Cardiac septum (tissue), 1 donor: ENCODE measurements around the gene LAGE3. TPM values are rescaled to one million over a fixed set of nuclear protein-coding genes. Genes with fewer than 3 reads are reported as not detected.

ENCODE experiments used
- DNase-seq: peaks from one replicate; pipeline ENCODE4 v3.0.0-alpha.2; 2020; ENCODE audit warnings: low spot score
- intact Hi-C: fragments of 100-400 bp; cut with DNase I; formaldehyde crosslinking; loops from one replicate; pipeline ENCODE4 v1.14.0; 2022
- total RNA-seq: library from RNA; stranded (reverse); fragmentation: NEBNext Ultra II Directional; extraction: Animal tissue kit (Norgen Biotek cat#: 25700); gene quantifications from one replicate; pipeline ENCODE4 v1.2.1, GENCODE V29; 2021
- donor health status: DM: no; HTN: no; CAD: no.

Gene LAGE3
- total RNA-seq, 1 donor from 2014 or later = 13.9 TPM

DNA sequence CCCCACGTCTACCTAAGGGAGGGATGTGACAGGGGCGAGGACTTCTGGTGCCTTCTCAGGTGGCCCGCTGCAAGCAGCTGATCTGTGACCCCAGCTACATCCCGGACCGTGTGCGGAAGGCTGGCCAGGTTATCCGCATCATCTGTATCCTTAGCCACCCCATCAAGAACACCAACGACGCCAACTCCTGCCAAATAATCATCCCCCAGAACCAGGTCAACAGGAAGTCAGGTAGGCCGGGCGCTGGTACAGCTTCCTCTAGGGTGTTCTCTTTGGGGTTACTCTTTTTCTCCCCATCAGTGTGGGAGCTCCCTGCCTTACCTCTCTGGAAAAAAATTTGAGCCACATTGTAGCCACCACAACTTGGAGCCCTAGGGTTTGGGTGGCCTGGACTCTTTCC, 37.5 kb downstream of the LAGE3 start:
- DNase-seq = no peak
- intact Hi-C loops = loop anchor here (10.0 kb wide), 1 partner anchor 47 kb away; the partner anchor contains the start of gene RPL10

- DNase-seq = no peak
- intact Hi-C loops = loop anchor here (10.0 kb wide), 1 partner anchor 46 kb away; the partner anchor contains the start of gene RPL10
These were observed 38.3 kb downstream of the LAGE3 start for GRCh38 chrX:154440623-154441357.

DNA sequence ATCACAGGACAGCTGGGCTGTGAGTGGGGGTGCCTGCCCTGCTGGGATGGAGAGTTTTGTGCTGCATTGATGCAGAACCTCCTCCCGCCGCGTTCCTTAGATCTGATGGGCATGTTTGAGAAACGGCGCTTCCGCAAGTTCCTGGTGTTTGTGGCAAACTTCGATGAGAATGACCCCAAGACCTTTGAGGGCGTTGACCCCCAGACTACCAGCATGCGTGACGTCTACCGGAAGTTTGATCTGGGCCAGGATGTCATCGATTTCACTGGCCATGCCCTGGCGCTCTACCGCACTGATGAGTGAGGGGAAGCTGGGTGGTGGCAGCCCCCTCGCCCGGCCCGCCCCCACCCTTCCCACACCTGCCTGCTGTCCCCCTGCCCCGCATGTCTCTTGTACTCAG, 39.2 kb downstream of the LAGE3 start:
- DNase-seq = no peak
- intact Hi-C loops = loop anchor here (5.0 to 10.0 kb wide), 3 partner anchors 45 to 92 kb away; partner anchors contain the start of genes RPL10 and UBL4A

- intact Hi-C loops = loop anchor here (5.0 kb wide), 2 partner anchors 49 to 94 kb away; partner anchors contain the start of gene UBL4A
- no peak for DNase-seq
These were observed 40.8 kb downstream of the LAGE3 start for GRCh38 chrX:154437971-154438893.

DNA sequence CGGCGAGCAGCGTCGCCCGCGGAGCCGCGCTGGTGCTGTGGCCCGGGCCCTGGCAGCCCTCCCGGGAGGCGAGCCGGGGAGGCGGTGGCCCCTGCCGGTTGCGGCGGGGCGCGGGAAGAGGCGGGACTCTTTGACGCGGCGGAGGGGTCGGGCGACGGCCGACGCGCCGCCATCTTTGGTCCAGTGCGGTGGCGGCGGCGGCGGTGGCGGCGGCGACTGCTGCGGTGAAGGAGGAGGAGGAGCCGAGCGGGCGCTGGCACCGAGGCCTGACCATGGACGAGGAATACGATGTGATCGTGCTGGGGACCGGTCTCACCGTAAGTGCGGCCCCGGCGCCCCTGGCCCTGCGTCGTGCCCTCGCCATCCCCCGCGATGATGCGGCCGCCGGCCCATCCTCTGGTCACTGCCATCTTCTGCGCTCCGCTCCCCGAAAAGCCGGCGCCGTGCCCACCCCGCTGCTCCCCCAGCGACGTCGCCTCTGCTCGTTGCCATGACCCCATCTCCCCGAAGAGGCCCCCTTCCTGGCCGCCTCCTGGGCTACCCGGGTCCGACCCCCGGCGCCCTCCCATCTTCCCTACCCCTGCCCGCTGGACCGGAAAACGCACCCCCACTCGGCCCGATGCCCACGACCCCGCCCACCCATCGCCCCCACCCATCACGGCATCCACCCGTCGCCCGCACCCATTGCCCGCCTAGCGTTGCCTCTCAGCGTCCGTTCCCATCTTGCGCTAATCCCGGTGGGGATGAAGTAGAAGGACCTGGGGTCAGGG, 41.9 kb downstream of the LAGE3 start, which contains the start of gene GDI1:
Gene GDI1, plus strand, starts transcription at position 172 of the 770 bp plus-strand sequence. Its CDS starts 101 bp downstream, at position 273.
- intact Hi-C loops = loop anchor here (5.0 kb wide), 2 partner anchors 50 to 95 kb away; partner anchors contain the start of gene UBL4A

DNA sequence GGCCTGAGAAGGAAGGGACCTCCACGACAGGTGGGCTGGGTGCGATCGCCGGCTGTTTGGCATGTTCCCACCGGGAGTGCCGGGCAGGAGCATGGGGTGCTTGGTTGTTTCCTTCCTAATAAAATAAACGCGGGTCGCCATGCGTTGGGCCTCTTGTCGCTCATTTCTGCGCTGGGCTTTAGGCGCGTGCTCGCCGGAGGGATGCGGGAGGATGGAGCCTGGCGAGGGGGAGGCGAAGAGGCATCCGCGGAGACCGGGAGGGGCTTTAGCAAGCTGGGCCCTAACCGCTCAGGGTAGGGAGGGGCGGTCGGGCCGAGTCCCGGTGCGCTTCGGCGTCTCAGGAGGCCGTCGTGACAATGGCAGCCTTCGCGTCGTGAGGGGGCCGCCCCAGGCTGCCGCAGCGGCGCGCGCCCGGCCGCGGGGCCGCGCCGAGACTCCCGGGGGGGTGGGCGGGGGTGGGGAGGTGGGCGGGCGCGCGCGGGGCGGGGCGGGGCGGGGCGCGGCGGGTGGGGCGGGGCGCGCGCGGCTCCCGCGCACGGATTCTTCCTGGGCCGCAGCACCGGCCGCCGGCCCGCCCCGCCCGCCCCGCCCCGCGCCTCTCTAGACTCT, 42.6 kb downstream of the LAGE3 start:
- no peak for DNase-seq
- intact Hi-C loops = loop anchor here (5.0 kb wide), 2 partner anchors 51 to 96 kb away; partner anchors contain the start of gene UBL4A

More for the DNA sequence above, 41.9 kb downstream of the LAGE3 start, which contains the start of gene GDI1:
- DNase-seq = no peak

DNA sequence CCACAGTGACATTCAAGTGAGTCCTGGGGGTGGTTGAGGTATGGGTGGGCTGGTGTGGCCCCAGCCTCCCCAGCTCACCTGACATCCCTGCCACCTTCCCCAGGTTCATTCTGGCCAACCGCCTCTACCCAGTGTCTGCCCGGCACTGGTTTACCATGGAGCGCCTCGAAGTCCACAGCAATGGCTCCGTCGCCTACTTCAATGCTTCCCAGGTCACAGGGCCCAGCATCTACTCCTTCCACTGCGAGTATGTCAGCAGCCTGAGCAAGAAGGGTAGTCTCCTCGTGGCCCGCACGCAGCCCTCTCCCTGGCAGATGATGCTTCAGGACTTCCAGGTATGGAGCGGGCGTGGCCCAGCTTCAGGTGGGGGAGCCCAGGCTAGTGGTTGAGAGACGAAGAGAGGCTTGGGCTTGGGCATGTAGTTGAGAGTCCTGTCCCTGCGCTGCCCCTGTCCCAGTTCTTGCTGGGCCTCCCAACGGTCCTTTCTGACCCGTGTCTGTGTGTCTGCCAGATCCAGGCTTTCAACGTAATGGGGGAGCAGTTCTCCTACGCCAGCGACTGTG, 43.8 kb downstream of the LAGE3 start:
- no peak for DNase-seq
- intact Hi-C loops = loop anchor here (5.0 kb wide), 2 partner anchors 52 to 97 kb away; partner anchors contain the start of gene UBL4A

- intact Hi-C loops = loop anchor here (5.0 kb wide), 2 partner anchors 53 to 98 kb away; partner anchors contain the start of gene UBL4A
- no peak for DNase-seq
These were observed 44.5 kb downstream of the LAGE3 start for GRCh38 chrX:154434394-154435168.

DNA sequence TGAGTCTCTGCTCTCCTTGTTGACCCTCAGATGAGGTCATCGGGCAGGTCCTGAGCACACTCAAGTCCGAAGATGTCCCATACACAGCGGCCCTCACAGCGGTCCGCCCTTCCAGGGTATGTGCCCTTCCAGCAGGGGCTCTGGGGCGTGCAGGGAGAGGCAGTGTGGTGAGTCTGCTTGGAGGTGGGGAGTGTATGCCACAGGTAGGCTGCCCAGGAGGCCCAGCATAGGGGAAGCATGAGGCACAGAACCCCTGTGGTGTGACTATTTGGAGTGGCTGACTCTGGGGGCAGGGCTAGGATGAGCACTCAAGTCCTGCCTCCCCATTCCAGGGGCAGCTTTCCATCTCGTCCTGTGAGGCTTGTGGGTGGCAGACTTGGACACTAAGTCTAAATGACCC, 45.5 kb downstream of the LAGE3 start:
- DNase-seq = no peak
- intact Hi-C loops = no loop called here

GRCh38 chrX:154432210-154432609, 46.9 kb downstream of the LAGE3 start:
- intact Hi-C loops = no loop called here
- DNase-seq = no peak

DNA sequence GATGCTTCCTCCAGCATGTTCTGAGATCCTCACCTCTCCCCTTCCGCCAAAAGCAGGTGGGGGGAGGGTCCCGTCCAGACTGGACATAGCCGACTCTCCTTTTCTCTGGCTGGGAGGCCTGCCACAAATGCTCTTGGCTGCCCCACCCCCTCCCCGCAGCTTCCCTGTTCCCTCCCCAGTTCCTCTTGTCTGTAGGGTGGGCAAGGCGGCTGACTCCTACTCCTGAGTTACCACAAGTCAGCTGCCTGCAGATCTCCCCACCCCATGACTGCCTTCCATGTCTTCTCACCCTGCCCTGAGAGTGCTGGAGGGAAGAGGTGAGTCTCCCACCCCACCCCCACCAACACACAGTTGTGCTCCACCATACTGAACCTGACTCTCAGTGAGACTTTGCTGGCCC, 47.7 kb downstream of the LAGE3 start:
- no peak for DNase-seq
- intact Hi-C loops = no loop called here

- intact Hi-C loops = no loop called here
- DNase-seq = no peak
These were observed 48.2 kb downstream of the LAGE3 start for GRCh38 chrX:154430916-154431315.

DNA sequence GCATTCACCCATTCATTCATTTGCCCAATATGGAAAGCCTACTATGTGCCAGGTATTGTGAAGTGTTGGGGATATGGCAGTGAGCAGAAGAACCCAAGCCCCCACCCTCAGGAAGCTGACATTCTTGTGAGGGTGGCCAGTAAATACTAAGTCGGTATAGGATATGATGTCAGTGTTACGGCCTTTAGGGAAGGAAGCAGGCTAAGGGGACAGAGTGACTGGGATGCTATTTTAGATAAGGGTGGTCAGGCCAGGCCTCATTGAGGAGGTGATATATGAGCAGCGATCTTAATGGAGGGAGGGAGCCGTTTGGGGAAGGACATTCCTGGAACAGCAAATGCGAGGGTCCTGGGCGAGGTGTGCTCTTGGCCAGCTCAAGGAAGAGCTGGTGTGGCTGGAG, 48.6 kb downstream of the LAGE3 start:
- intact Hi-C loops = no loop called here
- DNase-seq = no peak

- DNase-seq = no peak
- intact Hi-C loops = no loop called here
These were observed 49.4 kb downstream of the LAGE3 start for GRCh38 chrX:154429711-154430110.

- DNase-seq = peak; percentile 96
- intact Hi-C loops = no loop called here
These were observed 50.6 kb downstream of the LAGE3 start, which contains the start of gene ATP6AP1 for GRCh38 chrX:154428176-154429171. ATP6AP1 (plus strand) TSS chrX:154428677; CDS start chrX:154428693, 16 bp downstream.
